Renal cortical epithelial cell (primary cell): ENCODE measurements around the gene SCOC. TPM values are rescaled to one million over a fixed set of nuclear protein-coding genes. Genes with fewer than 3 reads are reported as not detected.
"Not testable (repeated sequence)": the region's sequence is repeated elsewhere in the genome, so short reads cannot be mapped to it uniquely, and the experiment has no call there.

Experiments
- DNase-seq: peaks from one replicate; pipeline ENCODE4 v3.0.0-alpha.2; 2011; ENCODE audit warnings: low read depth
- total RNA-seq: library from RNA; depleted of rRNA; stranded (reverse); fragments of >200 nt; gene quantifications from 2 replicates; pipeline ENCODE4 v1.2.3, GENCODE V29; 2014

The SCOC gene
- total RNA-seq, 1 donor from 2014 or later: 121 TPM

GRCh38 chr4:140361099-140361498 lies 12.3 kb upstream of the SCOC start:
- no peak for DNase-seq

- DNase-seq: no peak
These were observed 10.4 kb upstream of the SCOC start for GRCh38 chr4:140363051-140363450.

GRCh38 chr4:140363558-140363957 lies 9.9 kb upstream of the SCOC start:
- DNase-seq: no peak

- peak; percentile 68 for DNase-seq
These were observed 5.7 kb upstream of the SCOC start for GRCh38 chr4:140367738-140368137.

- no peak for DNase-seq
These were observed 4.8 kb upstream of the SCOC start for GRCh38 chr4:140368686-140369085.

- DNase-seq: peak; percentile 29
These were observed 607 bp upstream of the SCOC start for GRCh38 chr4:140372751-140373327.

- peak; percentile 37 for DNase-seq
These were observed 658 bp downstream of the SCOC start for GRCh38 chr4:140374130-140374477.

- DNase-seq: no peak
These were observed 9.3 kb downstream of the SCOC start for GRCh38 chr4:140382732-140383131.

- no peak for DNase-seq
These were observed 14.6 kb downstream of the SCOC start for GRCh38 chr4:140388015-140388414.

GRCh38 chr4:140395668-140396067 lies 22.2 kb downstream of the SCOC start:
- DNase-seq: no peak

- DNase-seq: no peak
These were observed 26.7 kb downstream of the SCOC start for GRCh38 chr4:140400111-140400510.

- DNase-seq: no peak
These were observed 32.8 kb downstream of the SCOC start for GRCh38 chr4:140406292-140406691.

GRCh38 chr4:140408974-140409373 lies 35.5 kb downstream of the SCOC start:
- DNase-seq: no peak

GRCh38 chr4:140413130-140413969 lies 39.9 kb downstream of the SCOC start:
- DNase-seq: not testable (repeated sequence)

GRCh38 chr4:140423106-140423505 lies 49.7 kb downstream of the SCOC start:
- DNase-seq: peak; percentile 80

GRCh38 chr4:140426610-140427105 lies 53.2 kb downstream of the SCOC start:
- DNase-seq: no peak

GRCh38 chr4:140427106-140427918 lies 53.9 kb downstream of the SCOC start, which contains the start of gene CLGN:
Gene CLGN, minus strand, starts transcription at chr4:140427648. Its CDS starts 14,570 bp downstream, at chr4:140413078.
- DNase-seq: peak; percentile 18

GRCh38 chr4:140427919-140428471 lies 54.5 kb downstream of the SCOC start:
- no peak for DNase-seq
